22Rv1 (cell line): Measurements from ENCODE around the gene FIP1L1.

Source experiments
- H3K27ac ChIP-seq: fragments of 450-650 bp; 2 replicates; pipeline ENCODE4 v1.5.1; 2017
- ZFX ChIP-seq: fragments of 450-650 bp; IDR thresholded peaks from 2 replicates; pipeline ENCODE4 v1.6.1; 2017; ENCODE audit warnings: antibody characterized with exemption, borderline replicate concordance
- TF ChIP-seq, protein P1 (sequence below): fragments of 450-650 bp; IDR thresholded peaks from 2 replicates; pipeline ENCODE4 v1.5.1; 2017; ENCODE audit warnings: mild to moderate bottlenecking

FIP1L1 gene

DNA sequence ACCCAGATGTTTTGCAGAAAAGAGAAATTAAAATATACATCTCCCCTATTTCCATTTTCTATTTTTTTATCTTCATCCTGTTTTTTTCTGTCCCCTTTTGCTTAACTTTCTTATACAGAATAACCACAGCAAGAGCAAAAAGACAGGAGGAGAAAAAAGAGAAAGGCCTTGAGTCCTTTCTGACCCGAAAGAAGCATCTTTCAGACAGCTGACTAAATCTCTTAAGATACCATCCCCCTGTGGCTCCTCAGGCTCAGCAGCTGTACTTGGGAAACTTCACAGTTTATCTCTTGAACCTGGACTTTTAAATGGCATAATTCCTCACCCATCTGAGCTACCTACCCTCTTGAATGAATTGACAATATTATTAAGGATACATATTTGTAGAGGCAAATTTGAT, 100.2 kb downstream of the FIP1L1 start:
- TF ChIP-seq, protein P1, sequence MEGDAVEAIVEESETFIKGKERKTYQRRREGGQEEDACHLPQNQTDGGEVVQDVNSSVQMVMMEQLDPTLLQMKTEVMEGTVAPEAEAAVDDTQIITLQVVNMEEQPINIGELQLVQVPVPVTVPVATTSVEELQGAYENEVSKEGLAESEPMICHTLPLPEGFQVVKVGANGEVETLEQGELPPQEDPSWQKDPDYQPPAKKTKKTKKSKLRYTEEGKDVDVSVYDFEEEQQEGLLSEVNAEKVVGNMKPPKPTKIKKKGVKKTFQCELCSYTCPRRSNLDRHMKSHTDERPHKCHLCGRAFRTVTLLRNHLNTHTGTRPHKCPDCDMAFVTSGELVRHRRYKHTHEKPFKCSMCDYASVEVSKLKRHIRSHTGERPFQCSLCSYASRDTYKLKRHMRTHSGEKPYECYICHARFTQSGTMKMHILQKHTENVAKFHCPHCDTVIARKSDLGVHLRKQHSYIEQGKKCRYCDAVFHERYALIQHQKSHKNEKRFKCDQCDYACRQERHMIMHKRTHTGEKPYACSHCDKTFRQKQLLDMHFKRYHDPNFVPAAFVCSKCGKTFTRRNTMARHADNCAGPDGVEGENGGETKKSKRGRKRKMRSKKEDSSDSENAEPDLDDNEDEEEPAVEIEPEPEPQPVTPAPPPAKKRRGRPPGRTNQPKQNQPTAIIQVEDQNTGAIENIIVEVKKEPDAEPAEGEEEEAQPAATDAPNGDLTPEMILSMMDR: no peak
- no peak for TF ChIP-seq ZFX
- H3K27ac ChIP-seq: no peak overlapping the region

DNA sequence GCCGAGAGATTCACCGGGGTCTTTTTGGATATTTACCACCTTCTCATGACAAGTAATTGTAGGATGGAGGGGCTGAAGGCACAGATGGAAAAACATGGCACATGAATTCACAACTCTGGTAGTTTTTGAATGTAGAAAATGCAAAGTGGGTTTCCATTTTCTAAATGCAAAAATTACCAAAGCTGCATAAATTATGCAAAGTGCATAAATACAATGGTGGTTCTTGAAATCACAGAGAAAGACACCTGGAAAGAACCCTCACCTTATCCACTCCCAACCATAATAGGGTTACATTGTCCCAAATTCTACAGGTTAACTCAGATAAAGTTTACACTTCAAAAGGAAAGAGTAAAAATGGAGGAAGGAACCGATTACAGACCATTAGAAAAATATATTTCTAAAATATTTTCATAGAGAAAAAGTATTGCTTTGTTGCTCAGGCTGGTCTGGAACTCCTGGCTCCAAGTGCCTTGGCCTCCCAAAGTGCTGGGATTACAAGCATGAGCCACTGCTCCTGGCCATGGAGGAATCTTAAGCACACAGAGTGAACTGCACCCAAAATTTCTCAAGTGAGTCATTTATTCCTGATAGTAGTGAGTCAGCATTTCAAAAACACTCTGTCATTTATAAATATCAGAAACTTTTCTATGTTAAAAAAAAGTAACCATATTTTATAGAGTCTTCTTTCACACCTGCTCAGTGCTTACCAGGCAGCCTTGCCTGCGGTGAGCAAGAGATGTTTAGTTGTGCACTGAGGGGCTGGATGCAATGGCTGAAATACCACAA, 101.4 kb downstream of the FIP1L1 start:
- TF ChIP-seq ZFX: no peak
- TF ChIP-seq, protein P1: no peak
- H3K27ac ChIP-seq: no peak overlapping the region

DNA sequence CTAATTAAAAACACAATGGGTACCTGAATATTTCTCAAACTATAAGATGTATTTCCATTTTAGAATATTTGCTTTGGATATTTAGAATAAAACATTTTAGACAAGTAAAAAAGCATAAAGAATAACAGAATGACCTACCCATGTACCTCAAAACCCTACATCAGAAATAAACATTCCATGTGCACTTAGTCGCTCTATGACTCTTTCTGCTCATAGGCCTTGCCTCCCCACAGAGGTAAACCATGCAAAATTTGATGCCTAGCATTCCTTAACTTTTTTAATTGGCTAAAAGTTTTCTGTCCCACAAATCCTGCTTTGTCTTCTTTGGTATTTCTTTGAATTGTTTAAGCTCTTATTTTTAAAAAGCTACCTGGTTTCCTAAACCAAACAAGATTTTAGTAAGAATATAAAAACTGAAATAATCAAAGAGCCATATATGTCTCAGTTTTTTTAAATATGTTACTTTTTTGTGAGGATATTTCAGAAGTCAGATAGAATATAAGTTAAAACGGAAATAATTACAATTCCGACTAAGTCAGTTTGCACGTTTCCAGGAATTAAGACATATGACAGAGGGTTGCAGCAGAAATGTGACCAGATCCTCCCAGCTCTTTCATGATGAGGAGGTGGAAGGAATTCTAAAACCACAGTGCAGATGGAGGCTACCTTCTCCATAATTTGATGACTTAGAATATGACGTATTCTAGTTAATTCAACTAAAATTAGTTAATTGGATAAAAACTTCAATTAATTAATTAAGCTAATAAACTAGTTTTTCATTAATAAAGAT, 102.5 kb downstream of the FIP1L1 start:
- no peak overlapping the region for H3K27ac ChIP-seq
- TF ChIP-seq ZFX: no peak
- TF ChIP-seq, protein P1: no peak

- TF ChIP-seq, protein P1: no peak
- no peak for TF ChIP-seq ZFX
- no peak overlapping the region for H3K27ac ChIP-seq
Observed at GRCh38 chr4:53480909-53481308, 103.5 kb downstream of the FIP1L1 start.

DNA sequence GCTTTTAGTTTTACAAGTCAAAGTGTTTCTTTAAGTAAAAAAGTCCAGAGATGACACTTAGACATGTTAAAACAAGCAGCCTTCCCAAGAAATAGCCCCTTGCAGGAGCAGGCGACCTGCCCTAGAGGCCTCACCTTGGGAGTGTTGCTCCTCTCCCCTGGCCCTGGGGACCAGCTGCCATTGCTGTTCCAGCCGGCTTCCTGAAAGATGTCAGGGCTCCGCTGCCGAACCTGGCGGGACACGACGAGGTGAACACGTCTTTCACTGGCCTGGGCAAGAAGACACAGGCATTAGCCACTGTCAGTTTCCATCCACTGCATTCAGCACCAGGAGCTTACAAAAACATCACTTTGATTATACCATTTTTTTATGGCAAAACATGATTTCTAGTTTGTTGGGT, 104.1 kb downstream of the FIP1L1 start:
- no peak for TF ChIP-seq ZFX
- TF ChIP-seq, protein P1: no peak

GRCh38 chr4:53483250-53483649, 105.8 kb downstream of the FIP1L1 start:
- H3K27ac ChIP-seq: no peak overlapping the region

More for the DNA sequence above, 104.1 kb downstream of the FIP1L1 start:
- no peak overlapping the region for H3K27ac ChIP-seq

More at GRCh38 chr4:53483250-53483649, 105.8 kb downstream of the FIP1L1 start:
- no peak for TF ChIP-seq ZFX
- TF ChIP-seq, protein P1: no peak
